ENCODE data around the gene UVRAG.

Gene UVRAG

GRCh38 chr11:75768112-75768908 is 46.7 kb upstream of the UVRAG start, which contains the start of gene DGAT2:
DGAT2 (plus strand) TSS chr11:75768778; CDS start chr11:75768992, 214 bp downstream.
- Histone ChIP-seq H3K36me3 (ENCODE audit: control insufficient read depth, insufficient read depth, low read length) (no peaks in the 10 kb centered on the region), H3K9me3 (ENCODE audit: control insufficient read depth, low read length) (no peaks in the 10 kb centered on the region), H3K4me3 (ENCODE audit: low read depth, low read length) (peak within 1 kb of the TSS; percentile 47), H3K9ac (peak within 1 kb of the TSS; percentile 28), H3K4me1 (no peaks in the 10 kb centered on the region), H3K79me2 (no peaks in the 10 kb centered on the region), H2AFZ (peak within 1 kb of the TSS; percentile 74), H3K27ac (no peak within 1 kb of the TSS), H3K27me3 (ENCODE audit: control insufficient read depth, insufficient read depth, low read length) (no peaks in the 10 kb centered on the region), H3K4me2 (ENCODE audit: low read length) (peak within 1 kb of the TSS; percentile 86)
- TF ChIP-seq CTCF (IDR thresholded peaks at IDR 0.05) = no peak

GRCh38 chr11:75768909-75769771 is 45.9 kb upstream of the UVRAG start:
- TF ChIP-seq CTCF (IDR thresholded peaks at IDR 0.05) = no peak
- no peak overlapping the region for H3K9ac ChIP-seq
- no peaks in the 10 kb centered on the region for H3K79me2 ChIP-seq
- H3K36me3 ChIP-seq (ENCODE audit: control insufficient read depth, insufficient read depth, low read length) = no peaks in the 10 kb centered on the region
- no peaks in the 10 kb centered on the region for H3K4me1 ChIP-seq
- H3K4me2 ChIP-seq (ENCODE audit: low read length) = peak overlapping the region; percentile 86
- H3K27ac ChIP-seq = no peak overlapping the region
- peak overlapping the region; percentile 74 for H2AFZ ChIP-seq
- H3K4me3 ChIP-seq (ENCODE audit: low read depth, low read length) = peak overlapping the region; percentile 47
- H3K9me3 ChIP-seq (ENCODE audit: control insufficient read depth, low read length) = no peaks in the 10 kb centered on the region
- H3K27me3 ChIP-seq (ENCODE audit: control insufficient read depth, insufficient read depth, low read length) = no peaks in the 10 kb centered on the region

- TF ChIP-seq CTCF (IDR thresholded peaks at IDR 0.05) = no peak
- no peak overlapping the region for H3K4me2 ChIP-seq (ENCODE audit: low read length)
- H2AFZ ChIP-seq = no peak overlapping the region
- no peaks in the 10 kb centered on the region for H3K36me3 ChIP-seq (ENCODE audit: control insufficient read depth, insufficient read depth, low read length)
- no peaks in the 10 kb centered on the region for H3K9me3 ChIP-seq (ENCODE audit: control insufficient read depth, low read length)
- no peaks in the 10 kb centered on the region for H3K79me2 ChIP-seq
- H3K27me3 ChIP-seq (ENCODE audit: control insufficient read depth, insufficient read depth, low read length) = no peaks in the 10 kb centered on the region
- no peaks in the 10 kb centered on the region for H3K4me1 ChIP-seq
- no peak overlapping the region for H3K9ac ChIP-seq
- no peak overlapping the region for H3K27ac ChIP-seq
- no peak overlapping the region for H3K4me3 ChIP-seq (ENCODE audit: low read depth, low read length)
Observed at GRCh38 chr11:75770102-75770501, 44.9 kb upstream of the UVRAG start.

GRCh38 chr11:75771646-75772410 is 43.2 kb upstream of the UVRAG start:
- no peaks in the 10 kb centered on the region for H3K9me3 ChIP-seq (ENCODE audit: control insufficient read depth, low read length)
- H3K4me3 ChIP-seq (ENCODE audit: low read depth, low read length) = no peak overlapping the region
- no peaks in the 10 kb centered on the region for H3K4me1 ChIP-seq
- H3K4me2 ChIP-seq (ENCODE audit: low read length) = no peak overlapping the region
- no peaks in the 10 kb centered on the region for H3K27me3 ChIP-seq (ENCODE audit: control insufficient read depth, insufficient read depth, low read length)
- H3K79me2 ChIP-seq = no peaks in the 10 kb centered on the region
- no peak overlapping the region for H3K27ac ChIP-seq
- H2AFZ ChIP-seq = no peak overlapping the region
- no peaks in the 10 kb centered on the region for H3K36me3 ChIP-seq (ENCODE audit: control insufficient read depth, insufficient read depth, low read length)
- H3K9ac ChIP-seq = no peak overlapping the region
- TF ChIP-seq CTCF (IDR thresholded peaks at IDR 0.05) = no peak

Data from parathyroid adenoma (tissue), 2 donors.